ENCODE measurements around the gene MRPL42. TPM values are rescaled to one million over a fixed set of nuclear protein-coding genes. Genes with fewer than 3 reads are reported as not detected.

The MRPL42 gene
- polyA plus RNA-seq, 1 donor (not counting 4 experiments of a cell fraction or from before 2014, with no cell fraction given): 110 TPM

- FAIRE-seq: no peak
- dilution Hi-C loops (cut with MboI; ENCODE audit: extremely low pct_ligation_motif_present, low sequenced_read_pairs): no loop called here
Measured at GRCh38 chr12:93441617-93442410, 25.5 kb upstream of the MRPL42 start, which contains the start of gene UBE2N. UBE2N (minus strand) TSS chr12:93441947; CDS start chr12:93441884, 63 bp downstream.

GRCh38 chr12:93442411-93443340 is 24.6 kb upstream of the MRPL42 start:
- Histone ChIP-seq H3K36me3 (ENCODE audit: control insufficient read depth in 2 of 2, extremely low read depth in 1 of 2, insufficient read depth in 2 of 2, low read length in 2 of 2) (no peaks in the 10 kb centered on the region), H4K20me1 (ENCODE audit: control insufficient read depth, extremely low read depth, insufficient read depth, low read length) (peaks cover 28% of the 10 kb centered on the region), H3K4me3 (ENCODE audit: control insufficient read depth in 2 of 3, extremely low read depth in 1 of 3, insufficient read depth in 2 of 3, low read depth in 1 of 3, low read length in 3 of 3) (peak overlapping the region; percentile 76 to 97 (median 87)), H3K4me2 (ENCODE audit: control insufficient read depth, extremely low read depth, insufficient read depth, low read depth, low read length) (peak overlapping the region; percentile 98), H2AFZ (ENCODE audit: control insufficient read depth, low read length) (peak overlapping the region; percentile 75), H3K27me3 (ENCODE audit: control insufficient read depth, extremely low read depth, insufficient read depth, low read length) (no peaks in the 10 kb centered on the region), H3K27ac (ENCODE audit: control insufficient read depth, insufficient read depth, low read length) (peak overlapping the region; percentile 87), H3K9ac (ENCODE audit: control insufficient read depth, extremely low read depth, insufficient read depth, low read length) (peak overlapping the region; percentile 86), H3K4me1 (ENCODE audit: control insufficient read depth, extremely low read depth, insufficient read depth, low read length) (peaks cover 35% of the 10 kb centered on the region), H3K79me2 (ENCODE audit: control insufficient read depth, insufficient read depth, low read length) (peaks cover 41% of the 10 kb centered on the region), H3K9me3 (ENCODE audit: control insufficient read depth, low read depth, low read length) (no peaks in the 10 kb centered on the region), H3K9me1 (ENCODE audit: control insufficient read depth, extremely low read depth, insufficient read depth, low read length) (peaks cover 2% of the 10 kb centered on the region)
- no peak for FAIRE-seq
- DNase-seq (ENCODE audit: low read depth, low spot score): no peak
- dilution Hi-C loops (cut with MboI; ENCODE audit: extremely low pct_ligation_motif_present, low sequenced_read_pairs): no loop called here
- TF ChIP-seq CTCF (optimal IDR thresholded peaks at IDR 0.05 in 1 of 3, IDR thresholded peaks at IDR 0.05 in 1 of 3, conservative IDR thresholded peaks at IDR 0.05 in 1 of 3; ENCODE audit: extremely low read depth in 1 of 3, insufficient read depth in 2 of 3, low read length in 3 of 3) (no peak), EZH2 (IDR thresholded peaks at IDR 0.05; ENCODE audit: low read length) (no peak)

More at GRCh38 chr12:93441617-93442410, 25.5 kb upstream of the MRPL42 start, which contains the start of gene UBE2N:
- H3K9ac ChIP-seq (ENCODE audit: control insufficient read depth, extremely low read depth, insufficient read depth, low read length): peak within 1 kb of the TSS; percentile 86
- H2AFZ ChIP-seq (ENCODE audit: control insufficient read depth, low read length): peak within 1 kb of the TSS; percentile 75
- peak within 1 kb of the TSS; percentile 87 for H3K27ac ChIP-seq (ENCODE audit: control insufficient read depth, insufficient read depth, low read length)
- H3K4me3 ChIP-seq (ENCODE audit: control insufficient read depth in 2 of 3, extremely low read depth in 1 of 3, insufficient read depth in 2 of 3, low read depth in 1 of 3, low read length in 3 of 3): peak within 1 kb of the TSS; percentile 87 to 97 (median 96)
- H3K4me2 ChIP-seq (ENCODE audit: control insufficient read depth, extremely low read depth, insufficient read depth, low read depth, low read length): peak within 1 kb of the TSS; percentile 98
- peak; percentile 65 for DNase-seq (ENCODE audit: low read depth, low spot score)
- no peaks in the 10 kb centered on the region for H3K9me3 ChIP-seq (ENCODE audit: control insufficient read depth, low read depth, low read length)
- peaks cover 2% of the 10 kb centered on the region for H3K9me1 ChIP-seq (ENCODE audit: control insufficient read depth, extremely low read depth, insufficient read depth, low read length)
- H3K36me3 ChIP-seq (ENCODE audit: control insufficient read depth in 2 of 2, extremely low read depth in 1 of 2, insufficient read depth in 2 of 2, low read length in 2 of 2): no peaks in the 10 kb centered on the region
- peaks cover 29% of the 10 kb centered on the region for H4K20me1 ChIP-seq (ENCODE audit: control insufficient read depth, extremely low read depth, insufficient read depth, low read length)
- peaks cover 35% of the 10 kb centered on the region for H3K4me1 ChIP-seq (ENCODE audit: control insufficient read depth, extremely low read depth, insufficient read depth, low read length)
- H3K27me3 ChIP-seq (ENCODE audit: control insufficient read depth, extremely low read depth, insufficient read depth, low read length): no peaks in the 10 kb centered on the region
- TF ChIP-seq CTCF (optimal IDR thresholded peaks at IDR 0.05 in 1 of 3, IDR thresholded peaks at IDR 0.05 in 1 of 3, conservative IDR thresholded peaks at IDR 0.05 in 1 of 3; ENCODE audit: extremely low read depth in 1 of 3, insufficient read depth in 2 of 3, low read length in 3 of 3) (no peak), EZH2 (IDR thresholded peaks at IDR 0.05; ENCODE audit: low read length) (no peak)
- H3K79me2 ChIP-seq (ENCODE audit: control insufficient read depth, insufficient read depth, low read length): peaks cover 49% of the 10 kb centered on the region

Measured in keratinocyte (primary cell).